GM21367 (cell line): ENCODE data around the gene SLC9A3.

ENCODE experiments used
- ATAC-seq: cut with Tn5 transposase; IDR thresholded peaks from one replicate; pipeline ENCODE4 v1.9.1; 2021; ENCODE audit not compliant: unreplicated experiment

The SLC9A3 gene

DNA sequence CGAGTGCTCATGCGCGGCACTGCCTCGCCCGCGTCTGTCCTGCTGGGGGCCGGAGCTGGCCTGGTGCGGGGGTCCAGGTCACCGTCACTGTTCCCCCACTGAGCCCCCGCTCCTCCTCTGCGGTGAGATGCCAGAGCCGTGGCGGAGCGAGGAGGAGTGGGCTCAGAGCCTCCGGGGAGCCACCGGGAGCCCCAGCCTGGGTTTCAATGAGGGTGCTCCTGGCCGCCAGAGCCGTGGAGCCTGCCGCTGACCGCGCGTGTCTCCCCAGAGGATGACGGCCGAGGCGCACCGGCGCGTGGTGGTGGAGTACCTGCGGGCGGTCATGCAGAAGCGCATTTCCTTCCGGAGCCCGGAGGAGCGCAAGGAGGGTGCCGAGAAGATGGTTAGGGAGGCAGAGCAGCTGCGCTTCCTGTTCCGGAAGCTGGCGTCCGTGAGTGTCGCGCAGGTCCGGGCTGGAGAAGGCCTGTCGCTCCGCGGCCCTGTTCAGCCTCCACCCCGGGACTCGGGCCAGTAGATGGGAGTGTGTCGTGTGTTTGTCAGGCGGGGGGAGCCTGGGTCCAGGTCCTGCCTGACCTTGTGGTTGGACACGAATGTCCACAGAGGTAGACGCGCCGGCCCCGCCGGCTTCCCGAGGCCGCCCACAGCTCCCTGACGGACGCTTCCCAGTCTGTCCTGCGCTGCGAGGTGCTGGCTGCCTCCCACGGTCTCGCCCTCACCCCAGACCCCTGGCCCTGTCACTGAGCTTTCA is 59.2 kb downstream of the SLC9A3 start:
- ATAC-seq: no peak

DNA sequence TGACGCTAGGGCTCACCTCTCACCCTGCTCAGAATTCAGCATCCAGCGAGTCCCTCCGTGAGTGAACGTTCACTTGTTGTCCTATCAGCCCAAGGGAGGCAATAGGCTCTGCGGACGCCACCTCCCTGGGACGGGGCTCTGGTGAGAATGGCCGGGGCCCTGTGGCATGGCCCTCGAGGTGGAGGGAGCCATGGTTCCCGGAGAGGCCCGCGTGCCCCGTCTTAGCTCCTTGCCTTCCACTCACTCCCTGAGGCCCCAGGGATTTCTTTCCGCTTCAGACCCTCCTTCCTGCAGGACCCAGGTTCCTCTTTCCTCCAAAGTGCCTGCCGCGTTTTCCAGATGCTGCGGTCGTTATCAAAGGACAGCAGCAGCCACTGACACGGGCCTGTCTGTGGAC is 59.8 kb downstream of the SLC9A3 start:
- ATAC-seq: no peak

DNA sequence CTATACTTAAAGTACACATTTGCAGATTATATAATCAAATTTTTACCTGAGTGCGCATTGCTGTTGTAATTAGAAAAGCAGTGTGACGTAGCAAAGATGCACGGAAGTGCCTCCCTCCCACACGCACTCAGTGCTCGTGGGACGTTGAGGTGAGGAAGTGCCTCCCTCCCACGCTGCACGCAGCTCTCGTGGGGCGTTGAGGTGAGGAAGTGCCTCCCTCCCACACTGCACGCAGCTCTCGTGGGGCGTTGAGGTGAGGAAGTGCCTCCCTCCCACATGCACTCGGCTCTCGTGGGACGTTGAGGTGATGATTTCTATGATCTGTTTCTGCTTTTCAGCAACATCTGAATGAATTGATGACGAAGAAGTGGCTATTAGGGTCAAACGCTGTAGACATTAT is 60.3 kb downstream of the SLC9A3 start:
- no peak for ATAC-seq

DNA sequence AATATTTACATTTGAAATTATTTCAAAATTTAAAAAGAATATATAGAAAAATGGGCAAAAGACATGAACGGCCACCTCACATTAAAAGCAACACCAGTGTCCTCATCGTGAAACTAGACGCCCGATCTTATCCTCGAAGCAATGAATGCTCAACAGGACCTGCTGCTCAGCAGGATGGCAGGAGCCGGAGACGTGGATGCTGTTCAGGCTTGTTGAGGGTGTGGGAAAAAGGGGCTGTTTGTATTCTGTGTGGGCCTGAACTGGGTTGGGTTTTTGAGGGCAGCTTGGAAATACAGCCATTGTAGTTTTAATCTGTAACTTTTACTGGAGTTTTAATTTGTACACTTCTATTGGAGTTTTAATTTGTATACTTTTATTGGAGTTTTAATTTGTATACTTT is 60.9 kb downstream of the SLC9A3 start:
- ATAC-seq: no peak

DNA sequence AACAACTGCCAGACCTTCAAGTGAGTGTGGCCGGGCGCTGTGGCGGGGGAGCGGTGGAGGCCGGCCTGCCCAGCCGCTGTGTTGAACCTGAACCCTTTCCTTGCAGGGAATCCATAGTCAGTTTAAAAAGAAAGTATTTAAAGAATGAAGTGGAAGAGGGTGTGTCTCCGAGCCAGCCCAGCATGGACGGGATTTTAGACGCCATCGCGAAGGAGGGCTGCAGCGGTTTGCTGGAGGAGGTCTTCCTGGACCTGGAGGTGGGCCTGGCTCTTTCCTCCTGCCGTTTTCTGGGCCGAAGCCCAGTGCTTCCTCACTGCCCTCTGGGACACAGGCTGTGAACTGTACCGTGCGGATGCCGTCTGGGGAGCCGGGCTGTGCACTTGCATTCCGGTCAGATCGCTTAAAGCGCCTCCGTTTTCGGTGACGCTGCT is 62.2 kb downstream of the SLC9A3 start:
- ATAC-seq: no peak

DNA sequence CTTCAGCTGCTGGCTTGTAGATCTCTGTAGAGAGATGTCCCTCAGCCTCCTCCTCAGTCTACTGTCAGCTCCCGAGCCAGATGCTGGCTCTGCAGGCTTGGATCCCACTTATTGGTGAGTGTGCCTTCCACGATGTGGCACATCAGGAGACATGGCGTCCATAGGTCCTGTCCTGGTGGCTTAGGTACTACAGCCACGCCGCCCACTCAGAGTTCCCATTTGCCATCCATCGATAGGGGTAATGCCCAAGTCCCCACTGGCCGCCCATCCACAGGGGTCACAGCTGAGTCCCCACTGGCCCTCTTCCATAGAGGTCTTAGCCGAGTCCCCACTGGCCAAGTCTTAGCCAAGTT is 64.0 kb downstream of the SLC9A3 start:
- ATAC-seq: no peak

DNA sequence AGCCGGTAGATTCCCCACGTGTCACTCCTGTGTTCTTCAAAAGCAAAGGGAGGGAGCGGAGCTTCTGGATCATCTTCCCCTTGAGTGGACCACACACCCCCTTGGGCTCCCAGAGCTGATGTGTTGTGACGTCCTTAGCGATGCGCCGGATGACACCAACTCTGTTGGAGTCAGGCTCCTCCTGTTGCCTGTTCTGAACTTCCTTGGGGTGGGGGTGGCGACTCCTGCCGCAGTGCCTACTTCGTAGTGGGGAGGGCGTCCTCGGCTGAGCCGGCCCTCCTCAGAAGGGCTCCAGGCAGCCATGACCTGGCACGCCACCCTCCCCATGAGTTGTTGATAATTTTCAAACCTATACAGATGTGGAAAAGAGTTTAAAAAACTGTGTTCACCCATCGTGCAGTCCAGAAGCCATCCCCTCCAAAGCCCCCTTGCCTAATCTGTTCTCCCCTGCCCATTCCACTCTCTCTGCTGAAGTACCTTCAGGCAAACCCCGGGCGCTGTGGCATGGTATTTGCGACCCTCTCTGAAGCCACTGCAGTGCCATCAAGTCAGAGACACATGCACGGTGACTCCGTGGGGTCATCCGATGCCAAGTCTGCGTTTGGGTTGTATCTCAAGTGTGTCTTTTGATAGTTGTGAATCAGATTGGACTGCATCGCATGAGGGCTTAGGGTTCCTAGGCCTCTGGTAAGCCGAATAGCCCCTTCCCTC is 64.5 kb downstream of the SLC9A3 start:
- no peak for ATAC-seq

DNA sequence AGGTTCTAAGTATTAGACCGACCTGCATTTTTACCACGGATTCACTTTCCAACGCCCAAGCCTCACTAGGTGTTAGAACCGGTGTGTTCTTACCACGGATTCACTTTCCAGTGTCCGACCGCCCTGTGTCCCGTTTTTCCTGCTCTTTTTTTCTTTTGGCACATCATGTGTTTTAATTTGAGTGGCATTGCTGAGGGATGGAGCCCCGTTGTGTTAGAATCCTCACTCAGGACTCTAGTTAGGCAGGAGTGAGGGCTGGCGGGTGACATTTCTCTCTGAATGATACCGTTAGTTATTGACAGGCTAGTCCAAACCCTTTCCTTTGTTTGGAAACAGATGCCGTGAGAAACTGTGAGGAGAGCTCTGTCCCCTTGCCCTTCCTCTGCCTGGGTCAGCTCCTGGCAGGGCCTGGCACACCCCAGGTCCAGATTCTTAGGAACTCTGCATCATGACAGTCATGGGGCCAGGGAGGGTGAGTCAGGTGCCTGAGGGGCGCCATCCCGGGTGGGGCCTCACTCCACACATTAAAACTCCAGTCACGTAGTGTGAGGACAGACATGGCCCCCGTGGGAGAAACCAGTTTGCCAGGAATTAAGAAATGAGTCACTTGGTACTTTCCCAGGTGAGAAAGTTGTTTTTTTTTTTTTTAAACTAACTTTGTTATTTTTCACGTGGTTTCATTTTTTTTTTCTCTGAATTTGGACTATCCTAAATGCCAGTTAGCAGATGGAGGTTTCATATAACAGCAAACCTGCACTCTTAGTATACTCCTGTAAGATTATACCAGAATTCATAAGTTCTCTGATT is 65.5 kb downstream of the SLC9A3 start:
- peak; percentile 41 for ATAC-seq

DNA sequence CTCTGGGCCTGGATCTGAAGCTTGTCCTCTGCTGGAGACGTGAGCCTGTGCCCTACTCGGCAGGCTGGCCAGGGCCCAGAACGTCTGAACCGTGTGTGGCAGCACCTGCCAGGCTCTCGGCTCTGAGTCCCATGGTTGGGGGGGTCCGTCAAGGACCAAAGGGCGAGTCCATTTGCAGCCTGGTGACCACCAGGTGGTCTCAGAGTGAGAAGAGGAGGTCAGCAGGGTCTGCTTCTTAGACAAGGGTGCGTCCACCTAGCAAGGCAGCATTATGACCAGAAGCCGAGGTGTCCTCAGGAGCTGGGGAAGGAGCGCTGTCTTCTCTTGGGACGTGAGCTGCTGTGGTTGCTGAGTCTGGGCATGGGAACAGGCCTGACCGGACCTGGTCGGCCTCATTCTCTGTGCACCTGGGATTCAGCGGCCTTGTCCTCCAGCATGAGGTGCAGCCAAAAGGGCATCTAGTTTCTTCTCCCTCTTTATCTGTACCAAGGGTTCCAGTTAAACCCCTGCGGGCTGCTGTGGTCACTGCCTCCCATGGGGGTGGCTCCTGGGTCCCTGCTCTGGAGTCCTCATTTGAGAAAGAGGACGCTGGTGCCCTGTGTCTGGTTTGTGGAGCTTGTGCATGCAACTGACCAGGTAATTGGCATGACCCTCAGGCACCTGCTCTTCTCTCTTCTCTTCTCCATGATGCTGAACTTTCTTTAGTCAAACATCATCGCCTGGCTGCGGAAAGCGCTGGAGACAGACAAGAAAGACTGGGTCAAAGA is 66.9 kb downstream of the SLC9A3 start:
- no peak for ATAC-seq

DNA sequence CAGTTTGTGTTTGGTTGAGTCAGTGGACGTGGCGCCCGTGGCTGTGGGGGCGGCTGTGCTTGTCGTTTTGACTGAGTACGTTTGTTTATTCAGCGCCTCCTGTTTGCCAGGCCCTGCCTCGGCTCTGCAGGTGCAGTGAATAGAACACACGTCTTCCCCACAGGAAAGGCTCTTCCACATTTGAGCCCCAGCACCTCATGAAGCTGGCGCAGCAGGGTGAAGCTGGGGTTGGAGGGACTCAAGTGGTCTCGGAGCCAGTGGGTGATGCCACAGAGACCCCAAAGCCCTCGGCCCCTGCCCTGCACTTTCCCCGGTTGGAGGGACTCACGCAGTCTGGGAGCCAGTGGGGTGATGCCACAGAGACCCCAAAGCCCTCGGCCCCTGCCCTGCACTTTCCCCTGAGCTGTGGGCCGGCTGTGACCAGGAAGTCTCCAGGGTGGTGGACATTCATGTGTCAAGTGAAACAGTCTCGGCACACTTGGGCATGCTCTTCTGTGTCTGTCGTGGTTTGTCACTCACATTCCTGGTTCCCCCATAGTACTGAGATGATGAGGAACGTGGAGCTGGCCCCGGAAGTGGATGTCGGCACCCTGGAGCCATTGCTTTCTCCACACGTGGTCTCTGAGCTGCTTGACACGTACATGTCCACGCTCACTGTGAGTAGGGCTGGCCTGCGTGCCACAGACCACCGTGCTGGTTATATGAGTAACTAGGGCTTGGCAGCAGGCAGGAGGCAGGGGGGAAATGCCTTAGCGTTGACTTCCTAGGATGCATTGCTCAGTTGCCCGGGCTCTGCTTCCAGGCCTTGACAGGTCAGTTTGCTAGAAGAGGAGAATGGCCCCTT is 67.7 kb downstream of the SLC9A3 start:
- ATAC-seq: no peak

DNA sequence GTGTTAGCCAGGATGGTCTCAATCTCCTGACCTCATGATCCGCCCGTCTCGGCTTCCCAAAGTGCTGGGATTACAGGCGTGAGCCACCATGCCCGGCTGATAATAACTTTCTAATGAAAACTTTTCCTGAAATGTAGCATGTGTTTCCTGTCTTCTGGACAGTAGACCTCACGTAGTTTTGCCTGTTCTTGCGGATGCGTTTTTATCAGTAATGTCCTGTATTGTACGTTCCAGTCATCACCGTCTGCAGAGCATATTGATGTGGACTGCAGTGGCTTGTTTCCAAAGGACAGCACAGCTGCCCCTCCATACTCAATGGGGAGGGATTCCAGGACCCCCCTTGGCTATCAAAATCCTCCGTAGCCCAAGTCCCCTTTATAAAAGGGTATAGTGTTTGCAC is 68.4 kb downstream of the SLC9A3 start:
- ATAC-seq: no peak

DNA sequence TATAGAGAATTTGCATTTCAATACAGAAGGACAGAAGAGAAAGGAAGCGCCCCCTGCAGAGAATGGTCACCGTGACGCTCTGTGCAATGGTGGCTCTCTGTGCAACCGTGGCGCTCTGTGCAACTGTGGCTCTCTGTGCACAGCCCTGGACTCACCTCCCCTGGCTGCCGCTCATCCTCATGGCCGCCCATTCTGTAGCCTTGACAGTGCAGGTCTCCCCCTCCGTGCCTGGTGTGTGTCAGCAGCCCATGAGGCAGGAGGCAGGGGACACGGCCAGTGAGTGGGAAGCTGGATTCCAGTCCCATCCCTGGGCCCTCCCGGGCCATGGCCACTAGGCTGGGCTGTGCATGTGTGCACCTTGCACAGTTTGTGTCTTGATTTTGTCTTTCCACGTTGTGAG is 69.3 kb downstream of the SLC9A3 start:
- no peak for ATAC-seq

DNA sequence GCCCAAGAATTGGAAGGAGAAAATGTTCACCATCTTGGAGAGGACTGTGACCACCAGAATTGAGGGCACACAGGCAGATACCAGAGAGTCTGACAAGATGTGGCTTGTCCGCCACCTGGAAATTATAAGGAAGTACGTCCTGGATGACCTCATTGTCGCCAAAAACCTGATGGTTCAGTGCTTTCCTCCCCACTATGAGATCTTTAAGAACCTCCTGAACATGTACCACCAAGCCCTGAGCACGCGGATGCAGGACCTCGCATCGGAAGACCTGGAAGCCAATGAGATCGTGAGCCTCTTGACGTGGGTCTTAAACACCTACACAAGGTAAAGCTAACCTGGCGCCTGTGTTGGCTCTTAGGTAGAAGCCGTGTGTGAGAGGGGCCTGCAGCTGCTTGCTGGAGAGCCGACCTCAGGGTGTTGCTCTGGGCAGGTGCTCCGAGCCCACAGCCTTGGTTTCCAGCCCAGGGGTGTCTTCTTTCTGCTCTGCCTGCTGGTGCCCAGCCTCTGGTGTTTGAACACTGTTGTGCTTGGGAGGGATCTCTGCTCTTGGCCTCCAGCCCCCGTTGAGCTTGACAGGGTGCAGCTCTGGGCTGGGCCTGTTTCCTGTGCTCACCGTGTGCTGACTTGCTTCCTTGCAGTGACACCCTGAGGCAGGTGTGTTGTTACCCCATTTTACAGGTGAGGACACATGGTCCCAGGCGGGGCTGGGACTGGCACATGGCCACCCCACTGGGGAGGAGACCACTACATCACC is 70.3 kb downstream of the SLC9A3 start:
- no peak for ATAC-seq

DNA sequence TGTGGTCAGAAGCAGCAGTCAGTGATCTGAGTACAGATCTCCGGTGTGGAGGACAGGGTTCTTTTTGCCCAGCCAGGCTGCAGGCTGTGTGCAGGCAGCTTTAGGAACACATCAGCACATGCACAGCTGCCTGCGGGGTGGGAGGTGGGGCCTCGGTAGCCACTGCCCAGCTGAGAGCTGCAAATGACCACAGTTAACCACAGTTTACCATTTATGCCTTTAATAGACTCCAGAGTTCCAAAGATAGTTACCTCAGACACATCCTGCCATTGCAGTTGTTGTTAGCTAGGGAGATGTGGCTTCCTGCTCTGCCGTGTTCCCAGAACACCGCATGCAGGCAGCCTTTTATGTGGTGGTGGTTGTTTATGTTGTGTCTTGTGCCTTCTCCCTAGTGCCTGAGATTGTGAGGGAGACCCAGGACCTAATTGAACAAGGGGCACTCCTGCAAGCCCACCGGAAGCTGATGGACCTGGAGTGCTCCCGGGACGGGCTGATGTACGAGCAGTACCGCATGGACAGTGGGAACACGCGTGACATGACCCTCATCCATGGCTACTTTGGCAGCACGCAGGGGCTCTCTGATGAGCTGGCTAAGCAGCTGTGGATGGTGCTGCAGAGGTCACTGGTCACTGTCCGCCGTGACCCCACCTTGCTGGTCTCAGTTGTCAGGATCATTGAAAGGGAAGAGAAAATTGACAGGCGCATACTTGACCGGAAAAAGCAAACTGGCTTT is 71.1 kb downstream of the SLC9A3 start:
- ATAC-seq: no peak

DNA sequence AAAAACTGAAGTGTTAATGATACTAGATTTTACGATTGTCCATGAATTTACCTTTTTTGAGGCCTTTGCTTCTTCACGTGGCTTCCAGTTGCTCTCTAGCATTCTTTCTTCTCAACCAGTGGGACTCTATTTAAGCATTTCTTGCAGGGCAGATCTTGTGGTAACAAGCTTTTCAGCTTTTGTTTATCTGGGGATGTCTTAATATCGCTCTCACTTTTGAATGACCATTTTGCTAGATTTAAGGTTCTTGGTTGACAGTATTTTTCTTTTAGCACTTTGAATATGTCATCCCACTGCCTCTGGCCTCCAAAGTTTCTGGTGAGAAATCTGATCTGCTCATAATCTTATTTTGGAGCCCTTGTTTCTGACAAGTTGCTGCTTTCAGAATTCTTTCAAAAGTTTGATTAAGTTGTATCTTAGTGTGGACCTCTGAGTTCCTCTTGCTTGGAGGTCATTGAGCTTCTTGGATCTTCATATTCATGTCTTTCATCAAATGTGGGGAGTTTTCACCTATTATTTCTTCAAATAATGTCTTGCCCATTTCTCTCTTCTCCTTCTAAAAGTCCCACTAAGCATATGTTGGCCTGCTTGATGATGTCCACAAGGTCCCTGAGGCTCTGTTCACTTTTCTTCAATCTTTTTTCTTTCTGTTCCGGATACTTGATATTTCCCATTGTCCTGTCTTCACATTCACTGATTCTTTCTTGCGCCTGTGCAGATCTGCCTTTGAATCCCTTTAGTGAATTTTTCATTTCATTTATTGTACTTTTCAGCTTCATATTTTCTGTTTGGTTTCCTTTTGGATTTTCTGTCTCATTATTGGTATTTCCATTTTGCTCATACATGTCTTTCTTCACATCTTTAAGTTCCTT is 72.4 kb downstream of the SLC9A3 start:
- ATAC-seq: no peak

DNA sequence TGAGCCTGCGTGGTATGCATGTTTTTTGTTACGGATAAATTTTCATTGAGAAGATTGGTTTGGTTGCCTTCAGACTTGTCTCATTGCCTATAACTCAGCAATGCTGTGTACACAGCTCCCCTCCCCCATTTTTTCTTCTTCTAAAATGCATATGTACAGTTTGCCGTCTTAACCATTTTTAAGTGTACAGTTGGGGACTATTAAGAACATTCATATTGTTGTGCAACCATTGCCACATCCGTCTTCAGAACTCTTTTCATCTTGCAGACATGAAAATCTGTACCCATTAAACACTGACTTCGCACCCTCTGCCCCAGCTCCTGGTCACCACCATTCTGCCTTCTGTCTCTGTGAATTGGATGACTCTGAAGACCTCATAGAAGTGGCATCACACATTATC is 75.1 kb downstream of the SLC9A3 start:
- ATAC-seq: no peak

DNA sequence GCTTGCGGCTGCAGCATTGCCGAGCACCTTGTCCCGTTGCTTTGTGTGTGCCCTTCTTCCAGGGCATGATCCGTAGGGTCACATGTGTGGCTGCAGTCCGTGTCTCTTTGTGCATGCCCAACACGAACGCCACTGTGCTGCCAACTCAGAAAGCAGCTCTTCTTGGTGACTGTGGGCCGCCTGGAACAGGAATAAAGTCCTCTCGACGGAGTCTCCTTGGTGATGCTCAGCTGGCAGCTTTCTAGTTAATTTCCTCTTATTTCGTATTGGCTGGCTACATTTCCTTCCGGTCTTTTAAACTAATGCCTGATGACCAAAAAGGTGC is 75.5 kb downstream of the SLC9A3 start:
- no peak for ATAC-seq
